H9 (cell line): ENCODE measurements around the gene FOXA2. TPM values are rescaled to one million over a fixed set of nuclear protein-coding genes. Genes with fewer than 3 reads are reported as not detected.

Source experiments
- DNase-seq: peaks from one replicate; pipeline ENCODE4 v3.0.0-alpha.2; 2017
- H2AFZ ChIP-seq: one replicate; pipeline ENCODE4 v1.6.1; 2013; ENCODE audit warnings: mild to moderate bottlenecking, low read length, control low read depth, moderate library complexity
- H2AK5ac ChIP-seq: 2 replicates; pipeline ENCODE4 v1.6.1; 2013; ENCODE audit warnings: low read length, control low read depth, mixed read lengths; ENCODE audit not compliant: insufficient read length
- H2BK120ac ChIP-seq: one replicate; pipeline ENCODE4 v1.6.1; 2013; ENCODE audit warnings: low read depth, mild to moderate bottlenecking, low read length, control low read depth, inconsistent platforms; ENCODE audit not compliant: poor library complexity, severe bottlenecking
- H2BK12ac ChIP-seq: 2 replicates; pipeline ENCODE4 v1.6.1; 2013; ENCODE audit warnings: low read length, control low read depth, mixed read lengths, low read depth; ENCODE audit not compliant: insufficient read length
- H2BK15ac ChIP-seq: 2 replicates; pipeline ENCODE4 v1.6.1; 2013; ENCODE audit warnings: low read depth, low read length, control low read depth
- H2BK20ac ChIP-seq: one replicate; pipeline ENCODE4 v1.6.1; 2013; ENCODE audit warnings: low read depth, mild to moderate bottlenecking, low read length, control low read depth, inconsistent platforms; ENCODE audit not compliant: poor library complexity, severe bottlenecking
- H2BK5ac ChIP-seq: 2 replicates; pipeline ENCODE4 v1.6.1; 2013; ENCODE audit warnings: low read length, control low read depth, mixed read lengths; ENCODE audit not compliant: insufficient read length
- H3K14ac ChIP-seq: 2 replicates; pipeline ENCODE4 v1.6.1; 2013; ENCODE audit warnings: low read length, control low read depth; ENCODE audit not compliant: insufficient read depth
- H3K18ac ChIP-seq: 2 replicates; pipeline ENCODE4 v1.6.1; 2013; ENCODE audit warnings: low read depth, mild to moderate bottlenecking, mixed read lengths, low read length, control low read depth; ENCODE audit not compliant: insufficient read length
- H3K23ac ChIP-seq: 2 replicates; pipeline ENCODE4 v1.6.1; 2013; ENCODE audit warnings: low read length, control low read depth, mixed read lengths, low read depth; ENCODE audit not compliant: insufficient read length
- H3K23me2 ChIP-seq: 2 replicates; pipeline ENCODE4 v1.6.1; 2013; ENCODE audit warnings: low read depth, mild to moderate bottlenecking, mixed read lengths, low read length, control low read depth; ENCODE audit not compliant: insufficient read length, poor library complexity, severe bottlenecking
- H3K27ac ChIP-seq: 2 replicates; pipeline ENCODE4 v1.5.1; 2013; ENCODE audit warnings: low read length, control low read depth, mixed read lengths, low read depth; ENCODE audit not compliant: insufficient read length
- H3K27me3 ChIP-seq: 2 replicates; pipeline ENCODE4 v1.6.1; 2013; ENCODE audit warnings: low read length, control low read depth, inconsistent platforms; ENCODE audit not compliant: insufficient read depth
- H3K4ac ChIP-seq: 2 replicates; pipeline ENCODE4 v1.6.1; 2013; ENCODE audit warnings: low read depth, mild to moderate bottlenecking, control low read depth, inconsistent platforms, low read length, moderate library complexity
- H3K4me1 ChIP-seq: 2 replicates; pipeline ENCODE4 v1.6.1; 2013; ENCODE audit warnings: low read length, control low read depth, inconsistent platforms; ENCODE audit not compliant: insufficient read depth
- H3K4me2 ChIP-seq: 2 replicates; pipeline ENCODE4 v1.6.1; 2013; ENCODE audit warnings: low read length, control low read depth, mixed read lengths; ENCODE audit not compliant: insufficient read length, insufficient read depth
- H3K56ac ChIP-seq: 2 replicates; pipeline ENCODE4 v1.6.1; 2013; ENCODE audit warnings: low read depth, mild to moderate bottlenecking, mixed read lengths, low read length, control low read depth; ENCODE audit not compliant: insufficient read length
- H3K79me1 ChIP-seq: 2 replicates; pipeline ENCODE4 v1.6.1; 2013; ENCODE audit warnings: low read depth, mild to moderate bottlenecking, moderate library complexity, low read length, control low read depth, inconsistent platforms; ENCODE audit not compliant: insufficient read depth, poor library complexity, severe bottlenecking
- H3K79me2 ChIP-seq: 2 replicates; pipeline ENCODE4 v1.6.1; 2013; ENCODE audit warnings: low read length, control low read depth, inconsistent platforms; ENCODE audit not compliant: insufficient read depth
- H3K9ac ChIP-seq: 2 replicates; pipeline ENCODE4 v1.6.1; 2013; ENCODE audit warnings: low read length, control low read depth, mixed read lengths; ENCODE audit not compliant: insufficient read length; ENCODE audit errors: extremely low read depth
- H3K9me3 ChIP-seq: one replicate; pipeline ENCODE4 v1.6.1; 2013; ENCODE audit warnings: low read depth, low read length, inconsistent platforms; ENCODE audit not compliant: control insufficient read depth
- H3T11ph ChIP-seq: one replicate; pipeline ENCODE4 v1.6.1; 2013; ENCODE audit warnings: mild to moderate bottlenecking, low read length, control low read depth, inconsistent platforms
- H4K20me1 ChIP-seq: one replicate; pipeline ENCODE4 v1.6.1; 2013; ENCODE audit not compliant: control insufficient read depth, insufficient read length, insufficient read depth
- H4K5ac ChIP-seq: 2 replicates; pipeline ENCODE4 v1.6.1; 2013; ENCODE audit warnings: low read depth, mild to moderate bottlenecking, mixed read lengths, low read length, control low read depth; ENCODE audit not compliant: insufficient read length
- H4K8ac ChIP-seq: replicated peaks from 2 replicates; pipeline ENCODE4 v1.6.1; 2013; ENCODE audit warnings: low read length, control low read depth, mixed read lengths, low read depth; ENCODE audit not compliant: insufficient read length
- H4K91ac ChIP-seq: 2 replicates; pipeline ENCODE4 v1.6.1; 2013; ENCODE audit warnings: low read depth, mild to moderate bottlenecking, moderate library complexity, mixed read lengths, low read length, control low read depth; ENCODE audit not compliant: insufficient read length
- H3K27ac Mint-ChIP-seq, 3 experiments: 2 replicates in 2 of 3; 3 replicates in 1 of 3; pipeline ENCODE4 v1.8.0; 2020 to 2021; ENCODE audit warnings: mixed read lengths in 3 of 3, mild to moderate bottlenecking in 1 of 3, moderate library complexity in 1 of 3
- H3K27me3 Mint-ChIP-seq: 2 replicates; pipeline ENCODE4 v1.8.0; 2021; ENCODE audit warnings: low read depth, mild to moderate bottlenecking, moderate library complexity, mixed read lengths
- H3K36me3 Mint-ChIP-seq, 3 experiments: 2 replicates in 2 of 3; 3 replicates in 1 of 3; pipeline ENCODE4 v1.8.0; 2020 to 2021; ENCODE audit warnings: low read depth in 3 of 3, mixed read lengths in 3 of 3; ENCODE audit not compliant: insufficient read depth in 1 of 3
- H3K4me1 Mint-ChIP-seq, 2 experiments: 2 replicates each; pipeline ENCODE4 v1.8.0; 2020; ENCODE audit warnings: mixed read lengths in 2 of 2
- H3K4me3 Mint-ChIP-seq, 2 experiments: 2 replicates in 1 of 2; 3 replicates in 1 of 2; pipeline ENCODE4 v1.8.0; 2020 to 2021; ENCODE audit warnings: mild to moderate bottlenecking in 2 of 2, mixed read lengths in 2 of 2, moderate library complexity in 1 of 2
- H3K9me3 Mint-ChIP-seq, 2 experiments: 2 replicates in 1 of 2; 3 replicates in 1 of 2; pipeline ENCODE4 v1.8.0; 2020; ENCODE audit warnings: mild to moderate bottlenecking in 2 of 2, mixed read lengths in 2 of 2, moderate library complexity in 1 of 2
- WGBS: extraction: QIAGEN DNeasy Blood & Tissue Kit; methylation state at CpG from one replicate; pipeline ENCODE4 v1.1.7; 2013; ENCODE audit warnings: missing lambda C conversion rate, low lambda C conversion rate, mixed read lengths; ENCODE audit not compliant: insufficient read length; ENCODE audit errors: extremely low coverage; 5-methylcytosine and 5-hydroxymethylcytosine counted together
- total RNA-seq: library from RNA; stranded (reverse); gene quantifications from 2 replicates; pipeline ENCODE4 v1.2.1, GENCODE V29; 2021
- TF ChIP-seq, protein P1 (sequence below): fragments of 200-600 bp; sonication (generic); conservative IDR thresholded peaks from 3 replicates; pipeline ENCODE4 v1.8.0; 2021; ENCODE audit warnings: antibody characterized with exemption, mild to moderate bottlenecking

The FOXA2 gene
- total RNA-seq, 1 experiment from 2014 or later: not detected

- no peak overlapping the region for H4K8ac ChIP-seq
- H4K91ac ChIP-seq: no peak overlapping the region
- peaks cover 100% of the 10 kb centered on the region for H3K27me3 Mint-ChIP-seq
- TF ChIP-seq, protein P1, sequence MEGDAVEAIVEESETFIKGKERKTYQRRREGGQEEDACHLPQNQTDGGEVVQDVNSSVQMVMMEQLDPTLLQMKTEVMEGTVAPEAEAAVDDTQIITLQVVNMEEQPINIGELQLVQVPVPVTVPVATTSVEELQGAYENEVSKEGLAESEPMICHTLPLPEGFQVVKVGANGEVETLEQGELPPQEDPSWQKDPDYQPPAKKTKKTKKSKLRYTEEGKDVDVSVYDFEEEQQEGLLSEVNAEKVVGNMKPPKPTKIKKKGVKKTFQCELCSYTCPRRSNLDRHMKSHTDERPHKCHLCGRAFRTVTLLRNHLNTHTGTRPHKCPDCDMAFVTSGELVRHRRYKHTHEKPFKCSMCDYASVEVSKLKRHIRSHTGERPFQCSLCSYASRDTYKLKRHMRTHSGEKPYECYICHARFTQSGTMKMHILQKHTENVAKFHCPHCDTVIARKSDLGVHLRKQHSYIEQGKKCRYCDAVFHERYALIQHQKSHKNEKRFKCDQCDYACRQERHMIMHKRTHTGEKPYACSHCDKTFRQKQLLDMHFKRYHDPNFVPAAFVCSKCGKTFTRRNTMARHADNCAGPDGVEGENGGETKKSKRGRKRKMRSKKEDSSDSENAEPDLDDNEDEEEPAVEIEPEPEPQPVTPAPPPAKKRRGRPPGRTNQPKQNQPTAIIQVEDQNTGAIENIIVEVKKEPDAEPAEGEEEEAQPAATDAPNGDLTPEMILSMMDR: no peak
- H3K14ac ChIP-seq: no peak overlapping the region
- H2AFZ ChIP-seq: no peak overlapping the region
- H2AK5ac ChIP-seq: no peak overlapping the region
- no peak overlapping the region for H3K27ac ChIP-seq
- H3K9me3 ChIP-seq: no peaks in the 10 kb centered on the region
- peaks cover 0 to 18% of the 10 kb centered on the region in 2 experiments; a peak in 2 of 5 replicates for H3K9me3 Mint-ChIP-seq
- H3K18ac ChIP-seq: no peak overlapping the region
- H3K27me3 ChIP-seq: peaks cover 87% of the 10 kb centered on the region
- H3K27ac Mint-ChIP-seq: no peak overlapping the region
- no peak overlapping the region for H3K56ac ChIP-seq
- H2BK12ac ChIP-seq: no peak overlapping the region
- no peak overlapping the region for H4K5ac ChIP-seq
- H3K79me1 ChIP-seq: no peaks in the 10 kb centered on the region
- peak overlapping the region; percentile 7 for H3K4me2 ChIP-seq
- DNase-seq: peak; percentile 54
- no peak overlapping the region for H3K4ac ChIP-seq
- H3K23me2 ChIP-seq: no peaks in the 10 kb centered on the region
- H2BK20ac ChIP-seq: no peak overlapping the region
- H3K4me1 ChIP-seq: peaks cover 11% of the 10 kb centered on the region; the same call in 1 of the 2 replicates
- H3K36me3 Mint-ChIP-seq: no peaks in the 10 kb centered on the region
- no peaks in the 10 kb centered on the region for H3K79me2 ChIP-seq
- H3K4me3 Mint-ChIP-seq: no peak overlapping the region; a peak in 1 of 5 replicates
- H3T11ph ChIP-seq: no peak overlapping the region
- no CpG with 5 or more reads among the region's 16 CpGs for WGBS
- no peak overlapping the region for H2BK15ac ChIP-seq
- no peak overlapping the region for H3K23ac ChIP-seq
- H4K20me1 ChIP-seq: no peaks in the 10 kb centered on the region
- H2BK120ac ChIP-seq: no peak overlapping the region
- H3K9ac ChIP-seq: no peak overlapping the region
- H2BK5ac ChIP-seq: no peak overlapping the region
- peaks cover 64 to 78% of the 10 kb centered on the region in 2 experiments for H3K4me1 Mint-ChIP-seq
Observed at GRCh38 chr20:22560817-22561216, 23.6 kb downstream of the FOXA2 start.
